Fibroblast of upper back skin (primary cell): ENCODE results near the gene ENTR1.
A peak's percentile ranks its signal among the peaks of the same experiment; 100 is the strongest.

ENCODE experiments used
- DNase-seq: peaks from one replicate; pipeline ENCODE4 v3.0.0-alpha.2; 2013

ENTR1 gene

GRCh38 chr9:136373300-136374182 lies 36.9 kb downstream of the ENTR1 start, which contains the start of gene CARD9:
Gene CARD9 (minus strand): TSS chr9:136373669. CDS start chr9:136372078, 1,591 bp downstream.
- DNase-seq, result no peak

- peak; percentile 75 for DNase-seq
Measured at GRCh38 chr9:136372561-136373299, 37.7 kb downstream of the ENTR1 start.

- no peak for DNase-seq
Measured at GRCh38 chr9:136372006-136372405, 38.4 kb downstream of the ENTR1 start.

- DNase-seq, result no peak
Measured at GRCh38 chr9:136371533-136371880, 38.9 kb downstream of the ENTR1 start.

GRCh38 chr9:136370687-136371532 lies 39.5 kb downstream of the ENTR1 start:
- no peak for DNase-seq

- DNase-seq, result no peak
Measured at GRCh38 chr9:136370037-136370436, 40.4 kb downstream of the ENTR1 start.

- no peak for DNase-seq
Measured at GRCh38 chr9:136368190-136368589, 42.2 kb downstream of the ENTR1 start.

GRCh38 chr9:136367296-136368145 lies 42.9 kb downstream of the ENTR1 start:
- no peak for DNase-seq

- DNase-seq, result no peak
Measured at GRCh38 chr9:136366826-136367225, 43.6 kb downstream of the ENTR1 start.

- DNase-seq, result no peak
Measured at GRCh38 chr9:136365775-136366222, 44.6 kb downstream of the ENTR1 start.

- DNase-seq, result no peak
Measured at GRCh38 chr9:136364942-136365774, 45.3 kb downstream of the ENTR1 start.

GRCh38 chr9:136363949-136364748 lies 46.3 kb downstream of the ENTR1 start:
- DNase-seq, result no peak

GRCh38 chr9:136363106-136363948 lies 47.1 kb downstream of the ENTR1 start, which contains the start of gene DNLZ:
Gene DNLZ (minus strand): TSS chr9:136363744. CDS start chr9:136363714, 30 bp downstream.
- peak; percentile 95 for DNase-seq

- no peak for DNase-seq
Measured at GRCh38 chr9:136362450-136362784, 48.0 kb downstream of the ENTR1 start.

- DNase-seq, result no peak
Measured at GRCh38 chr9:136361754-136362449, 48.5 kb downstream of the ENTR1 start.

- DNase-seq, result no peak
Measured at GRCh38 chr9:136361047-136361753, 49.2 kb downstream of the ENTR1 start.

GRCh38 chr9:136359774-136360718 lies 50.4 kb downstream of the ENTR1 start:
- DNase-seq, result no peak
